Motor neuron (in vitro differentiated cells): Measurements from ENCODE around the gene ZNF436. TPM values are rescaled to one million over a fixed set of nuclear protein-coding genes. Genes with fewer than 3 reads are reported as not detected.
"Not testable (repeated sequence)": the region's sequence is repeated elsewhere in the genome, so short reads cannot be mapped to it uniquely, and the experiment has no call there.

ENCODE experiments used
- ATAC-seq, 8 experiments: fragments of 200-7000 bp; cut with Tn5 transposase; replicated peaks in 6 of 8; 2 replicates each; pipeline ENCODE4 v1.8.0; 2021; ENCODE audit warnings: mild to moderate bottlenecking in 8 of 8, moderate library complexity in 8 of 8
- H3K27ac ChIP-seq, 2 donors: fragments of 250-450 bp; sonication (Bioruptor Pico); 2 replicates each; pipeline ENCODE4 v1.9.0; 2021; ENCODE audit warnings: antibody characterized with exemption in 2 of 2, mild to moderate bottlenecking in 2 of 2, moderate library complexity in 1 of 2
- H3K4me1 ChIP-seq, 2 donors: fragments of 250-450 bp; sonication (Bioruptor Pico); replicated peaks in 1 of 2; 2 replicates each; pipeline ENCODE4 v1.6.1; 2021; ENCODE audit warnings: antibody characterized with exemption in 2 of 2, mild to moderate bottlenecking in 2 of 2, moderate library complexity in 1 of 2
- H3K4me3 ChIP-seq, 5 donors: fragments of 250-450 bp; sonication (Bioruptor Pico); 2 replicates each; pipeline ENCODE4 v1.9.0; 2021; ENCODE audit warnings: antibody characterized with exemption in 5 of 5, mild to moderate bottlenecking in 5 of 5, moderate library complexity in 4 of 5
- WGBS, 10 experiments: fragments of 450-650 bp; shearing (Covaris generic); methylation state at CpG; one replicate each; pipeline ENCODE4 v1.0.0; 2022; 5-methylcytosine and 5-hydroxymethylcytosine counted together
- in situ Hi-C, 9 experiments: fragments of 400-800 bp; cut with MboI; loops; one replicate each; pipeline ENCODE4 v1.15.0; 2021; ENCODE audit warnings: low sequenced_read_pairs in 9 of 9, low pct_unique_long_range_greater_than_20kb in 2 of 9; ENCODE audit not compliant: unreplicated experiment in 9 of 9
- total RNA-seq, 8 experiments: library from RNA; unstranded; fragments of 300-600 nt; gene quantifications; 2 replicates each; pipeline versions ENCODE4 v1.2.3 to v1.2.4, GENCODE V29; 2022

Gene ZNF436
- total RNA-seq, 8 experiments from 2014 or later, result 7.2 to 76.9 (median 27.5) TPM

DNA sequence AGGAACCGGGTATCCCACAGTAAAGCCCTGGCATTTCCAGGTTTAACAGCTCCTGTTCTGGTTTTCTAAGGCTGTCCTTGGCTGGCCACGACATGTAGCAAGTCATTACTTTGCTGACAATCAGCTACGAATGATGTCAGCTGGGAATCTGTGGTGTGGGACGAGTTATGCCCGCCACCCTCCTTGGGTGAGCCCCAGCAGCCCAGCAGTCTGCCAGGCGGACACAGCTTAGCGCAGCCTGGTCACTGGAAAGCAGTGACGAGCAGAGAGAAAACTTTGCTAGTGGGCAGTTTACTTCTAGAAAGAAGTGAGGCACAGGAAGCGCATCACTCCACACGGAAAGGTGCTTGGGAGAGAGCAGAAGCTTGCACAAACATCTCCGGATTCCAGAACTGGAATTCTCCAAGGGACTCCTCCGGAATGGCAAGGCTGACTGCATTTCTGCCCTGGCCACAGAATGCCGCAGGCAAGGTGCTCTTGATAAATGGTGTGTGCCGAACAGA lies 15.5 kb upstream of the ZNF436 start:
- no peak overlapping the region for H3K27ac ChIP-seq
- peak in 3 of 8 experiments; percentile 32 to 72 (median 65) for ATAC-seq
- 15 to 70% (median 45%) methylated on average over 1 to 14 of the region's 14 CpGs; no CpG with 5 or more reads in 2 of the 10 experiments for WGBS, 10 experiments

DNA sequence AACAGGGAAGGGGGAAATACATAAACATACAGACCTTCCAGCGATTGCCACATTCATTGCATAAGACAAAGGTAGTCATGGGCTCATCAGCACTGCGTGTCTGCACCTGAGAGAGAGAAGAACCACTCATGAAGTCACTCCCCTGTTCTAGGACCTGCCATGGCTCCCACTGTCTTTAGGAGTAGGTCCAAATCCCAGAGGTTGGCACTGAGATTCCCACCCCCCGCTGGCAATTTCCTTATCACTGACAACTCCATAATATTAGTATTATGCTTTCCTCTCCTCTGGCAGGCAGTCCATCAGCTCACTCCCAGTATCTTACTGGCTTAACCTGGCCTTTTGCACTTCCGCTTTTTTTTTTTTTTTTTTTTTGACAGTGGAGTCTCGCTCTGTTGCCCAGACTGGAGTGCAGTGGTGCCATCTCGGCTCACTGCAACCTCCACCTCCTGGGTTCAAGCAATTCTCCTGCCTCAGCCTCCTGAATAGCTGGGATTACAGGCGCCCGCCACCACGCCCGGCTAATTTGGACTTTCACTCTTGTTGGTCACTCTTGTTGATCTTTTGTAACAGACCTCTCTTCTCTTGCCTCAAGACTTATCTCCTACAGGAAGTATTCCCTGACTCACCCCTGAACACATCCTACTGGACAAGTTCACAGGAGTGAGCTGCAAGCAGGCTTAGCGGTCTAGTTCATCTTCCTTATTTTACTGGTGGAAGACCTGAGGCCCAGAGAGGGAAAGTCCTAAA lies 14.8 kb upstream of the ZNF436 start:
- 30 to 100% (median 76%) methylated on average over 1 to 9 of the region's 11 CpGs; no CpG with 5 or more reads in 1 of the 10 experiments for WGBS, 10 experiments
- Histone ChIP-seq H3K4me1 (peaks cover 0 to 6% of the 10 kb centered on the region in 2 donors), H3K4me3 (no peak overlapping the region), H3K27ac (no peak overlapping the region)
- in situ Hi-C loops, result no loop called here
- ATAC-seq, result peak in 1 of 8 experiments; percentile 9

More for the DNA sequence above, 15.5 kb upstream of the ZNF436 start:
- H3K4me1 ChIP-seq, result peaks cover 0 to 6% of the 10 kb centered on the region in 2 donors
- in situ Hi-C loops, result no loop called here
- no peak overlapping the region for H3K4me3 ChIP-seq

DNA sequence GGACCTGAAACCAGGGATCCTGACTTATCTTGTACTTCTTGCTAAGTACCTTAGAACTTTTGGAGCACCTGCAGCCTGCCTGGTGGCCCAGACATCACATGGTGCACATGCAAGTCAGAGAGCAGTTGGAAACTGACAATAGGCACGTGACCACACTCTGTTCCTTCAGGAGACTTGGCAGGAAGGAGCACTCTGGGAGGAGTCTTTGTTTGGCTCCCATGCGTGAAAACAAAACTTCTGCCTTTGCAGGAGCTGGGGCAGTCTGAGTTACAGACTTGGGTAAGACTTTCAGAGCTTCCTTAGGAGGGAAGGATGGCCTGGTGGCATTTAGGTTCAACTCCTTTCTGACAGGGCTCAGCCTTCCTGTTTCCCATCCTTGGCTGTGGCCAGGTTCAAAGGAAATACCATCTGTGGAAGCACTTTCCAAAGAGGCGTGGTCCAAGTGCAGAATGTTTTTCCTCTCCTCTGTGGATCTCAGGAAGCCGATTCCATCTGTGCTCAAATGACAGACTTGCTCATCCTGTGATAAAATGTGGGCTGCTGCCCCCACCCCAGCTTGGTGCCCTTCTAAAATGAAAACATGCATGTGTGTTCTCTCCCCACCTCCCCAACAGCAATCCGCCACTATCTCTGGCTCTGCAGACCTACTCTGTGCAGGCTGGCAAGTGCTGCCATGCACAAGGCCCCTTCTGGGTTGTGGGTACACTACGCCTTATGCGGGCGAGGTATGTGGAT lies 14.1 kb upstream of the ZNF436 start:
- Histone ChIP-seq H3K4me3 (no peak overlapping the region), H3K27ac (no peak overlapping the region), H3K4me1 (peaks cover 0 to 6% of the 10 kb centered on the region in 2 donors)
- in situ Hi-C loops, result no loop called here
- ATAC-seq, result no peak
- 0 to 100% (median 76%) methylated on average over 1 to 8 of the region's 8 CpGs; no CpG with 5 or more reads in 2 of the 10 experiments for WGBS, 10 experiments

DNA sequence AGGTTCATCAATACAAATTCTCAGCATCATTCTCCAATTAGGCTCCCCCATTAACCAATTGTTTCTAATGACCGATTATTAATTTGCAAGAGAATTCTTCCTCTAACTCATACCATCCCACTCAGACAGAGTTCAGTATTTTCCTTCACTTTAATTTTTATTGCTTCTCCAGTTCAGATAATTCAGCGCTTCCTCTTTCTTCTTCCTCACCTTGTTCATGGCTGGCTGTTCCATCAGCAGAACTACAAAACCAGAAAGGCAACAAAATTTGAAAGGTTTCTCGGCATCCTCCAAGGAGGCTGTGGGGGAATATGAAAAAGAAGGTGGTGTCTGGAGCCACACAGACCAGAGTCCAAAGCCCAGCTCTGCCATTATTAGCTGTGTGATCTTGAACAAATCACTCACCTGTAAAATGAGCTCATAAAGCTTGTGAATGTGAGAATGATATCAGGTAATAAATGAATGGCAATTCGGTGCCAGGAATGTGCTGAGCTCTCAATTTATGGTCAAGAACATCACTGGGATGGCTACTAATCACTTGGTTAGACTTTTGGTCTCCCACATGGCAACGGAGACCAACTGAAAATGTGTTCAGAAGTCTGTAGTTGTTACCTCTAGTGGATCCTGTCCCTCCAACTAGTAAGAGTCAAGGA lies 11.7 kb upstream of the ZNF436 start:
- 61 to 89% (median 79%) methylated on average over 1 to 5 of the region's 5 CpGs for WGBS, 10 experiments
- Histone ChIP-seq H3K4me3 (no peak overlapping the region), H3K4me1 (peaks cover 10 to 19% of the 10 kb centered on the region in 2 donors), H3K27ac (no peak overlapping the region)
- in situ Hi-C loops, result no loop called here
- no peak for ATAC-seq

DNA sequence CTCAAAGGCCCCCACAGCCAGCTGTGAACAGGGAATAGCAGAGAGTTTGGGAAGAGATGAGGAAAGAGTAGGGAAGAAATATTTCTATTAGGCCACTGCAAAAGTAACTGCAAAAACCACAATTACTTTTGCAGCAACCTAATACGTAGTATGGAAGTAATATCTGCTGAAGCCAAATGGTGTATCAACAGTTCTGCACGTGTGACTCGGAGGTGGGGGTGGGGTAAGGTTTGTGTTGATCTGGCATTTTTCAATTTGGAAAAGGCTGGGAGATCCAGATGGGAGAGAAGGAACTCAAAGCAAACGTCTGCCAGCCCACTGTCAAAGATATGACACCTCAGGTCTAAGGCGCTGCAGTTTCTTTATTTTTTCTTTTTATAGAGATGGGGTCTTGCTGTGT lies 11.1 kb upstream of the ZNF436 start:
- WGBS, 10 experiments, result 34 to 100% (median 73%) methylated on average over 1 to 5 of the region's 5 CpGs; no CpG with 5 or more reads in 4 of the 10 experiments
- in situ Hi-C loops, result no loop called here
- no peak for ATAC-seq
- no peak overlapping the region for H3K27ac ChIP-seq
- peaks cover 10 to 19% of the 10 kb centered on the region in 2 donors for H3K4me1 ChIP-seq
- no peak overlapping the region for H3K4me3 ChIP-seq

DNA sequence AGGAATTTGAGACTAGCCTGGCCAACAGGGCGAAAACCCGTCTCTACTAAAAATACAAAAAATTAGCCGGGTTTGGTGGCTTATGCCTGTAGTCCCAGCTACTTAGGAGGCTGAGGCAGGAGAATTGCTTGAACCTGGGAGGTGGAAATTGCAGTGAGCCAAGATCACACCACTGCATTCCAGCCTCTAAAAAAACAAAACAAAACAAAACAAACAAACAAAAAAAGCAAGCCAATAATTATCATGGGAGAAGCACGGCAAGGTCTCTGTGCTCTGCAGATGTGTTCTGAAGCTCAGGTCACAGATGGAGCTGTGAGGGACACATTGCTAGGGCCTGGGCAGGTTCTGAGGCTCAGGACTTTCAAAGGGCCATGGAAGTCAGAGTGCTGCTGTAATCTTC lies 10.6 kb upstream of the ZNF436 start:
- ATAC-seq, in situ Hi-C loops, H3K4me3 ChIP-seq, H3K27ac ChIP-seq: not testable (repeated sequence)
- H3K4me1 ChIP-seq, result peaks cover 10 to 15% of the 10 kb centered on the region in 2 donors
- WGBS, 10 experiments, result 29 to 81% (median 52%) methylated on average over 1 to 4 of the region's 4 CpGs; no CpG with 5 or more reads in 4 of the 10 experiments

DNA sequence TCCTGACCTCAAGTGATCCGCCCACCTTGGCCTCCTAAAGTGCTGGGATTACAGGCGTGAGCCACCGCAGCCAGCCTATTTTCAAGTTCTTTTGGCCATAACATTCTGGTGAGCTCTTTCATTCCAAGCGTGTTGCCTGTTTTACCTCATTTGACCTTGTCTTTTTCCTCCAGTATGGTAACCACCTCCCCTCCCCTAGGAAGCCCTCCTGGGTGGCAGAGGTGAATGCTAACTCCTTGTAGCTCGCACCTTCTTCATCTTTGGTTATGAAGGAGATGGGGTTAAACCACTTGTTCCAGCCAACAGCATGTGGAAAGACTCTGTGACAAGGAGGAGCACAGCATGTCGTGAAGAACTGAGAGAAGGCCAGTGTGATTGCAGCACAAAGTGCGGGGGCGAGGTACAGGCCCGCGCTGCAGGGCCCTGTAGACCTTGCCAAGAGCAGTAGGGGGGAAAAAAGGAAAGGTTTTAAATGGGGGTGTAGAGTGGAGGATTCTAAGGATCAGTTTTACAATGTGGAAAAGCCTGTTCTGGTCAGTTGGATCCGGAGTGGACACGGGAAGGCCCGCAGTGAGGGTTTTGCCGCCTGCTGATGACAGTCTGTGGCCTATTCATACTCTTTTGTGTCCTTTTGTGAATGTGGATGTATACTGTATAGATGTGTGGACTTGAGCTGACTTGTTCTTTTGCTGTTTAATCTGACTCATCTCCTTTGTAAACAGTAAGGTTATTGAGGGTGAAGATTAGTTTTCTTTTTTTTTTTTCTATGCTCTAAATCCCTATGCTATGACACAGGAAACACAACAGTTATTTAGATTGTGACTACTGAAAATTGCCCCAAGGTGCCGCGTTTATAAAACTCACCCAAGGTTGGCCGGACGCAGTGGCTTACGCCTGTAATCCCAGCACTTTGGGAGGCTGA lies 7.5 kb upstream of the ZNF436 start:
- Histone ChIP-seq H3K4me1 (peaks cover 11 to 25% of the 10 kb centered on the region in 2 donors), H3K4me3 (no peak overlapping the region), H3K27ac (peak overlapping the region; percentile 71 to 72)
- WGBS, 10 experiments, result 0 to 87% (median 66%) methylated on average over 1 to 19 of the region's 19 CpGs; no CpG with 5 or more reads in 1 of the 10 experiments
- peak in 7 of 8 experiments; percentile 83 to 97 (median 96) for ATAC-seq
- in situ Hi-C loops, result no loop called here

DNA sequence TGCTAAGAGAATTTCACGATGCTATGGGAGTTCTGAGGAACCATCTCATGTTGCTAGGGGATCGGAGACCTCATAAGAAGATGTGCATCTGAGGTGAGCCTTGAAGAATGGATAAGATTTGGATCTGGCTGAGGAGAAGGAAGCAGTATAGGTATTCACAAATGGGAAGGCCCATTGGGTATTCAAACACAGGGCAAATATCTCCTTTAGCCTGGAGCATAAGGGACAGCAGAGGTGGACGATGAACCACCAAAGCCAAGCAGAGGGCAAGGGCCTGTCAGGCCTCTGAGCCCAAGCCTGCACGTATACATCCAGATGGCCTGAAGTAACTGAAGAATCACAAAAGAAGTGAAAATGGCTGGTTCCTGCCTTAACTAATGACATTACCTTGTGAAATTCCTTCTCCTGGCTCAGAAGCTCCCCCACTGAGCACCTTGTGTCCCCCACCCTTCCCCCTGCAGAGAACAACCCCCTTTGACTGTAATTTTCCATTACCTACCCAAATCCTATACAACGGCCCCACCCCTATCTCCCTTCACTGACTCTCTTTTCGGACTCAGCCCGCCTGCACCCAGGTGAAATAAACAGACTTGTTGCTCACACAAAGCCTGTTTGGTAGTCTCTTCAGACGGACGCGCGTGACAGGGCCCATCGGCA lies 4.6 kb upstream of the ZNF436 start:
- ATAC-seq, H3K4me3 ChIP-seq, in situ Hi-C loops, H3K27ac ChIP-seq: not testable (repeated sequence)
- WGBS, 10 experiments, result 60 to 100% (median 83%) methylated on average over 1 to 12 of the region's 12 CpGs; no CpG with 5 or more reads in 3 of the 10 experiments
- H3K4me1 ChIP-seq, result peaks cover 33 to 48% of the 10 kb centered on the region in 2 donors

DNA sequence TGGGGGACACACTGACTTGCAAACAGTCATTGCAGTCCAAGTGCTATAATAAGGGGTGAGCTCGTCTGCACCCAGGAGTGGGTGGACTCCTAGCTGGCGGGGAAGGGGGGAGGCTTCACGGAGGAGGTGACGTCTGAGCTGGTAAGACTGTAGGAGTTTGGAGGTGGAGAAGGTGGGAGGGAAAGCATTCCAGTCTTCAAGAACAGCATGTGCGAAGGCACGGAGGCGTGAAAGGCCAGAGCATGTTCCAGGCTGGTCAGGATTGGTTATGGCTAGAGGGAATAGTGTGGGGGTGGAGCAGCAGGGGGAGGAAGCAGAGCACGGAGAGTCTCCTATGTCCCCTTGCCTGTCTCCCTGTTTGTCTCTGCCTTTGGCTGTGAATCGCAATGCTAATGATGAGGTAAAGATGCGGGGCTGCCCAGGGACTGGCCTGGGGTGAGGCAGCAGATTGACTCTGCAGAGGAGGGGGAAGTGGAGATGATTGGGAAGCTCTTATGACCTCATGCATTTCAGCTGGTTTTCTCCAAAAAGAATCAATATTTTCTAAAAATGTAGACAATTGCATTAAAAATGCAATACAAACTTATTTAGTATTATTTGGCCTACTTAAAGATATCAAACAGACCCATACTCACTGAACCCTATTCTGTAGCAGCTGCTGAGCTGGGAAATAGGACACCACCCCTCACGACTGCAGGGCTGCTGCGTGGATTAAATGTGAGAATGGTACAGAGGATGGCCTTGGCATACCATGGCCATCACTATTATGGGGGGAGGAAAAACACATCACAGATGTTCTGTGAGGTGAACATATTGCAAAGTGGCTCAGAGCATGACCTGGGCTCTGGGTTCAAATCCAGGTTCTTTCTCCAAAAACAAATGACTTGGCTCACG lies 2.6 kb upstream of the ZNF436 start:
- H3K27ac ChIP-seq, result peak overlapping the region in 1 of 2 donors; percentile 95
- WGBS, 10 experiments, result 49 to 100% (median 59%) methylated on average over 1 to 10 of the region's 13 CpGs; no CpG with 5 or more reads in 1 of the 10 experiments
- ATAC-seq, result no peak
- in situ Hi-C loops, result no loop called here
- no peak overlapping the region for H3K4me3 ChIP-seq
- H3K4me1 ChIP-seq, result peaks cover 28 to 45% of the 10 kb centered on the region in 2 donors

DNA sequence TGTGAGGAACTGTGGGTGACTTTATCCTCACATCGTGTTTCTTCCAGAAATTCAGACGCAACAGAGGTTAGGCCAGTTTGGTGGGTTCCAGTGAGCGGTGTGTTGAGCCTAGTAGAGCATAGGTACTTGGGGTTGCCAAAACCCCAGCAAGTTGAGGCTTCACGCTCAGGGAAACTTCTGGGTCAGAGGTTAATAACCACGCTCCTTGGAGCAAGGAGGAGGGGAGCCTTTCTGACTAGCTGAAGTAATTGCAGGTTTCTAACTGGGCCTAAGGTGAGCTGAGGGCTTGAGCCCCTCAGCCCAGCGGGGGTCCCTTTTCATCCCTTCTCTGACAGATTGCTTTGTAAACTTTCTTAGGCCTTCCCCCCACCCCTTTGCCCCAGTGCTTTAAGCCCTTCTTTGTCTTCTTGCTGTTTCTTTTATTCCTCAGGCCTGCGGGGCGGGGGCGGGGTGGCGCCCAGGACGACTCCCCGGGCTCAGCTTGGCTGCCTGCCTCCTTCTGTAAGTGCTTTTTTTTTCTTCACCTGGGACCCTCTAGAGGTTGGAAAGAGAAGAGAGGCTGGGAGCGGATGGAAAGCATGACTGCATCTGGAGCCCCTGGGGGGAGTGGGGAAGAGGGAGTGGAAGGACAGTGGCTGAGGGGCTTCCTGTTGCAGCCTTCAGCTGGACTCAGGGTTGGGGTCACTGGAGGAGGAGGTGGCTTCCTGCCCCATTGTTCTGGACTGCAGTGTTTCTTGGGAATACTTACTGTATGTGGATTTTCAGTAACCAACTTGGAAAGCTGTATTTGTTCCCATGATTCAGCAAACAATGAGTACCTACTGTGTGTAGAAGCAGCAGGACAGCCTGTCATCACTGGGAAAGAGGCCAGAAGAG lies 1.3 kb upstream of the ZNF436 start:
- in situ Hi-C loops, result no loop called here
- H3K27ac ChIP-seq, result peak overlapping the region; percentile 90 to 95
- peaks cover 29 to 40% of the 10 kb centered on the region in 2 donors for H3K4me1 ChIP-seq
- ATAC-seq, result no peak
- WGBS, 10 experiments, result 3 to 57% (median 19%) methylated on average over 1 to 12 of the region's 13 CpGs; no CpG with 5 or more reads in 1 of the 10 experiments
- peak overlapping the region; percentile 60 to 87 (median 76) for H3K4me3 ChIP-seq
